ENCODE data around the gene DAP3.
"Not testable (repeated sequence)": the region's sequence is repeated elsewhere in the genome, so short reads cannot be mapped to it uniquely, and the experiment has no call there.

GRCh38 chr1:155661239-155661638, 27.7 kb upstream of the DAP3 start:
- TF ChIP-seq POLR2A (IDR thresholded peaks at IDR 0.05; ENCODE audit: extremely low read depth, insufficient read length); CTCF (IDR thresholded peaks at IDR 0.05; ENCODE audit: low read depth, low read length): not testable (repeated sequence)

Data from NB4 (cell line).